AG08396 (cell line): ENCODE data around the gene ATXN2L.
"Not testable (repeated sequence)": the region's sequence is repeated elsewhere in the genome, so short reads cannot be mapped to it uniquely, and the experiment has no call there.

Source experiments
- DNase-seq: peaks from one replicate; pipeline ENCODE4 v3.0.0; 2012; ENCODE audit warnings: low spot score, mixed read lengths

The ATXN2L gene

DNA sequence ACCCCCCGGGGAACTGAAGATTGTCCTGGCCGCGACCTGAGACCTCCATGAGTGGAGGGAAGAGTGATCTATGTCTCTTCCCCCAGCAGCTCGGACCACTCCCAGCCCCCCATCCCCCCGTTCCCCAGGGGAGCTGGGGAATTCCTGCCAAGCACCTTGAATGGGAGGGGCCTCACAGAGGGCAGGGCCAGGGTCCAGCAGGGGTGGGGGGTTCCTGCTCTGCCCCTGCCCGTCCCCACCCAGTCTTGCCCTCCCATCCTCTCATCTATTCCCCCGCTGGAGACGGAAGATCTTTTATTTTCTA is 13.9 kb downstream of the ATXN2L start:
- DNase-seq = no peak

DNA sequence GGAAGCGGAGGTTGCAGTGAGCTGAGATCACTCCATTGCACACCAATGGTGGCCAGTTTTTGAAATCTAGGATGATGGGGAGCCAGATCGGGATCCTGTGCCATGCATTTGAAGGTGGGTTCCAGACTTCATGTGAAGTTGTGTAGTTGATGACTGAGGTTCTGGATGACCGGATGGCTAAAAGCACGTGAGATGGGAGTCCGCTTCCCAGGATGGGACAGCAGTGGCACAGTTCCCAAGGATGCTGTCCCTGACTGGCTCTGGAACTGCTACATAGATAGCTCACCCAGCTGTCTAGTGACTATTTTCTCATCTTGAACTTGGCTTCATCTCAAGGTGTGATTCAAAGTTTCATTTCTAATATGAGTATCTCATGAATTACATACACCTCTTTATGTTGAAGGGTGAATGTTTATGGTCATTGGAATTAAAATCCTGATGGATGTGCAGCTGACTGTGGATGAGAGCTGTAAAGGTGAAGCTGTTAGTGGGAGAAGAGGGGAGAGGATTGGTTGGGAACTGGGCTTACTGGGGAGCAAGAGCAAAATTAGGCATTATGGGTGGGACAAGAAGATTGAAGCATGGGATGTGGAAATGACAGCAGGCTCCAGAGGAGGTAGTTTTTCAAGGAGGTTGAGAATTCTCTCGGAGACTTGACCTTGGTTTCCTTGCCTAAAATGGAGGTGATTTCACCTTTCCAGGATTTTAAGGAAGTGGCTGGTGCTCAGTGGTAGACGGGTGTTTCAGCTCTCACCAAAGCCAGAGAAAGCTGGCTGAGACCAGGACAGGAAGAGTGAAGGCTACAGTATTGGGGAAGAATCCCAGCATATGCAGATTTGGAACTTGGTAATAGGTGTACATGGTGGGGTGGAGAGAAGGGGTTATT is 15.1 kb downstream of the ATXN2L start:
- no peak for DNase-seq

GRCh38 chr16:28838558-28838918 is 15.7 kb downstream of the ATXN2L start:
- no peak for DNase-seq

GRCh38 chr16:28839004-28839639 is 16.3 kb downstream of the ATXN2L start:
- no peak for DNase-seq

GRCh38 chr16:28839899-28840298 is 17.1 kb downstream of the ATXN2L start:
- no peak for DNase-seq

GRCh38 chr16:28842696-28843095 is 19.9 kb downstream of the ATXN2L start:
- DNase-seq = no peak

DNA sequence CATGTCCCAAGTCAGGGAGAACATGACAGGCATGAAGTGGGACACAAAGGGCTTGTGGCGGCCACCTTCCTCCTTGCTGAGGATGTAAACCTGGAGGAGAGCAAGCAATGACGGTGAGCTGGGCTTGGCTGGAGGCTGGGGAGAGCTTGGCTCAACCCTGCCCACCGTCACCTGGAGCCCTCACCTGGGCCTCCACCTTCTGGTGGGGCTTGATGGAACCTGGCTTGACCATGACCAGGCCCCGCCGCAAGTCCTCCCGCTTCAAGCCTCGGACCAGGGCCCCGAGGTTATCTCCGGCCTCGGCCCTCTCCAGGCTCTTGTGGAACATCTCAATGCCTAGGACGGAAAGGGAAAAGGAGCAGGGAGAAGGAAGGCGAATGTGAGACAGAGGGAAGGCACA is 21.0 kb downstream of the ATXN2L start:
- no peak for DNase-seq

DNA sequence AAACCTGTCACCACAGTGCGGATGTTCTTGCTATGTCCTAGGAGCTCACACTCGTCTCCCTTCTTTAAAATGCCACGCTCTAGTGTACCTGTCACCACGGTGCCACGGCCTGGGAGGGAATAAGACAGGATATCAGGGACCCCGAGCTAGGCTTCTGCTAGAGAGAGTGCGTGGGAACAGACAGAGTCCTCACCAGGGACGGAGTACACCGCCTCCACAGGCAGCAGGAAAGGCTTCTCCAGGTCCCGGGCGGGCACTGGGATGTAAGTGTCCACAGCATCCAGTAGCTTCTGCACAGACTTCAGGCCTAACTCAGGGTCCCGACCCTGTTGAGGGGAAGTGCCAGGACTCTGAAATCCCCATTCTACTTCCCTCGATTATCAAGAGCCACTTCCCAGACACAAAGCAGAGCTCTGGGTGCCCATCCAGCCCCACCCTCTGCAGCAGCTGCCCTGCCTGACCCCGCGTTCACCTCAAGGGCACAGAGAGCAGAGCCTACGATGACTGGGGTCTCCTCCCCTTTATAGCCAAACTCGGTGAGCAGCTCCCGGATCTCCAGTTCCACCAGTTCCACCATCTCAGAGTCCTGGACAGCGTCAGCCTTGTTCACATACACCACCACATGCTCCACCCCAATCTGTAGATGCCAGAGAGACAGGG is 21.6 kb downstream of the ATXN2L start:
- DNase-seq = no peak

DNA sequence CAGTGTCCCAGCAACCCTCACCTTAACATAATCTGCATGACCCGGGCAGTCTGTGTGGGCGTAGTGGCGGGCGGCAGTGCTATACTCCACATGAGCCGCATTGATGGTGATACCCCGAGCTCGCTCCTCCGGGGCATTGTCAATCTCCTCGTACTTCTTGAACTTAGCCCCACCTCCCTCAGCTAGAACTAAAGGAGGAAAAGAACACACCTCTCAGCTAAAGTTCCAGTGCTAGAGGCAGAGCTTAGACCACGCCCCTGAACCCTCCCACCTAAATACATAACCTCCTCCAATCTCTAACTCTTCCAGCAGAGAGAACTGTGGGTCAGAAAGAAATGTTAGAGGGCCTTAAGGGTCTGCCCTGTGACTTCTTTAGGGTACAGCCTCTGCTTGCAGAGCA is 22.5 kb downstream of the ATXN2L start:
- DNase-seq = peak; percentile 47

DNA sequence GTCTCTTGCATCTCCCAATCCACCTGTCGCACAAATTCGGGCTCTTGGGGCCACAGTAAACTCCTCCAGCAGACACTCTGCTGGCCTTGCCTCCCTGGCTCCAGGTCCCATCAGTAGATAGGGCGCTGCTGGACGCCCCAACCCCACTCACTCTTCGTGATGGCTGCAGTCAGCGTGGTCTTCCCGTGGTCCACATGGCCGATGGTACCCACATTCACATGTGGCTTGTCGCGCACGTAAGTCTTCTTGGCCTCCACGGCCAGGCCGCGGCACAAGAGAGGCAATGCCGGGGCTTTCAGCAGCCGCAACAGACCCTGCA is 22.9 kb downstream of the ATXN2L start:
- DNase-seq = no peak

GRCh38 chr16:28846080-28846932 is 23.5 kb downstream of the ATXN2L start, which contains the start of gene TUFM:
Gene TUFM (minus strand): TSS chr16:28846348. CDS start chr16:28846269, 79 bp downstream.
- DNase-seq = peak; percentile 97

- no peak for DNase-seq
Measured at GRCh38 chr16:28846933-28847273, 24.1 kb downstream of the ATXN2L start.

DNA sequence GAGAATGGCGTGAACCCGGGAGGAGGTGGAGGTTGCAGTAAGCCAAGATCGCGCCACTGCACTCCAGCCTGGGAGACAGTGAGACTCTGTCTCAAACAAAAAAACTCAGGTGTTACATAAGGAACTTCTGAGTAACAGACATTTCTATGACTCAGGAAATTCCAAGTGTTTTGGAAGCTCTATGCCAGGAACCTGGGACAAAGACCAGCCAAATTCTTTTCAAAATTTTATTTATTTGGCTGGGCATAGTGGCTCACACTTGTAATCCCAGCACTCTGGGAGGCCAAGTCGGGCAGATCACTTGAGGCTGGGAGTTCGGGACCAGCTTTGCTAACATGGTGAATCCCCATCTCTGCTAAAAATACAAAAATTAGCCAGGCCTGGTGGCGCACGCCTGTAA is 35.6 kb downstream of the ATXN2L start:
- no peak for DNase-seq

DNA sequence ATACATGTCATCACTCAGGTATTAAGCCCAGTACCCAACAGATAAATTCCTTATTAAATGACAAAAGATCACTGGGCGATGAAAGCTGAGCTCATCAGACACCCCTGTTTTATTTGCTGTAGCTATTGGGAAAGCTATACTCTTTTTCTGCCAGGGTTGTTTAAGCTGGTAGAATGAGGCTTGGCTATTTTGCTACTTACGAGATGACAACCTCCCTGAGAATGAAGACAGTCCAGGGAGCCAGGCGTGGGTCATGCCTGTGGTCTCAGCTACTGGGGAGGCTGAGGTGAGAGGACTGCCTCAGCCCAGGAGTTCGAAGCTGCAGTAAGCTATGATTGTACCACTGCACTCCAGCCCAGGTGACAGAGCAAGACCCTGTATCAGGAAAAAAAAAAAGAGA is 36.5 kb downstream of the ATXN2L start:
- no peak for DNase-seq

DNA sequence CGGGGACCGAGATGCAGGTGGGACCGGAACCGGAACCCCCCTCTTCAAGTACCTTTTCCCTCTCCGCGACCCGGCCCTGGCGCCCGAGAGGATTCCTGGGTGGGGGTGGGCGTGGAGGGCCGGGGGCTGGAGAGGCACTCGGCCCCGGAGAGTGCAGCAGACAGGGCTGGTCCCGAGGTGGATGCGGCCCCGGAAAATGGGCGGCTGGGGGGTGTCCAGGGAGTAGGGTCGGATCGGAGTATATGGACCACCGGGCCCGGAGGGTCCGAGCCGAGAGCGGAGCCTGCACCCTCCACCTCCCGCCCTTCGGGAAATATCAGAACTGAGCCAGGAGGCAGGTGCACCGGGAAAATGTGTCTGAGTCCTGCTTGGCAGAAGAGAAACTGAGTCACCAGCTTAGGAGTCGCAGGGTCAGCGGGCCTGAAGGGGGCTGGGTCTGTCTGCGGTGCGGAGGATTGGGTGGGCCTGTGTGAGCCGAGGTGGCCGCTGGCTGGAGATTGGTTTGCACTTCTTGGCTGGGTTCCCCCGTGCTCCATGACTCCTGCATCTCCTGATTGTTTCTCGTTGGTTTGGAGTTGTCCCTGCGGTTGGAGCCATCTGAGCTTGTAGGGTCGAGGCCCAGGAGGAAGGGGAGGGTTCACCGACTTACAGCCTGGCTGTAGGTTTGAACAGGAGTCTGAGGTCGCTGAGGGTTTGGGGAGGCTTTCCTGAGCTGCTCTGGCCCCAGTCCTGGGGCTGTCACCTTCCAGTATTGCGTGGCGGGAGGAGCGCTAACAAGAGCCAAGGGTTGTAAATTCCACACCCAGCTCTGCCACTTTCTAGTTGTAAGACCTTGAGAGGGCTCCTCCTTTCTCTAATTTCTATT is 41.4 kb downstream of the ATXN2L start:
- peak; percentile 74 for DNase-seq

DNA sequence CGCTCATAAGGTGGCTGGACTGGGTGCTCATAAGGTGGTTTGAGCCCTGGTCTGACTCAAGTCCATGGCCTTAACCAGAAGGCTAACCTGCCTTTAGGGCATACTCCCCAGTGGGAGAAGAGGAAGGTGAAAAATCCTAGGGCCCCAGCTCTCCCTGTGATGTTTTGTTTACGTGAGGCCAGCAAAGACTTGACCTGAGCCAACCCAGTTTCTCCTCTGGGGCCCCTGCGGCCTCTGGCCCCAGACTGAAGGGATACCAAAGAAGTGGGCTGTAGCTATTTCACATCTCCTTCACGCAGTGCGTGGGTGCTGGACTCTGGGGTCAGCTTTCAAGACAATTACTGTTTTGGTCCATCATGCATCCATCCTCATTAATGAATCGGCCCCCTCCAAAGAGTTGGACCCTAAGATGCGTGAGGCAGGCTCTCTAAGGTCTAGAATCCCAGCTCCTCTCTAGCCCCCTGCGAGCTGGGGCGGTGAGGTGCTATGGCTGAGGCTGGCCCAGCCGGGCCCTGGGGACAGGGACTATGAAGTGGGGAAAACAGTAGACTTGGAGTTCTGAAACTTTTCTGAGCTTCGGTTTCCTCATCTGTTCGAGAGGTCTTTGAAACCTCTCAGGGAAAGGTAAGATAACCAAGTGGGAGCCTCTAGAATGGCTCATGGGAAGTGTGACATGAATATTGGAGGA is 42.3 kb downstream of the ATXN2L start:
- no peak for DNase-seq

GRCh38 chr16:28865722-28866453 is 43.1 kb downstream of the ATXN2L start:
- no peak for DNase-seq

DNA sequence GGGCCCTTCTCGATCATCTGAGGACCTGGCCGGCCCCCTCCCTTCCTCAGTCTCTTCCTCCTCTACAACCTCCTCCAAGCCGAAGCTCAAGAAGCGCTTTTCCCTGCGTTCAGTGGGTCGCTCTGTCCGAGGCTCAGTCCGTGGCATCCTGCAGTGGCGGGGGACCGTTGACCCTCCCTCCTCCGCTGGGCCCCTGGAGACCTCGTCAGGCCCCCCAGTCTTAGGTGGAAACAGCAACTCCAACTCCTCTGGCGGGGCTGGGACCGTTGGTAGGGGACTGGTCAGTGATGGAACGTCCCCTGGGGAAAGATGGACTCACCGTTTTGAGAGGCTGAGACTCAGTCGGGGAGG is 43.6 kb downstream of the ATXN2L start:
- no peak for DNase-seq

DNA sequence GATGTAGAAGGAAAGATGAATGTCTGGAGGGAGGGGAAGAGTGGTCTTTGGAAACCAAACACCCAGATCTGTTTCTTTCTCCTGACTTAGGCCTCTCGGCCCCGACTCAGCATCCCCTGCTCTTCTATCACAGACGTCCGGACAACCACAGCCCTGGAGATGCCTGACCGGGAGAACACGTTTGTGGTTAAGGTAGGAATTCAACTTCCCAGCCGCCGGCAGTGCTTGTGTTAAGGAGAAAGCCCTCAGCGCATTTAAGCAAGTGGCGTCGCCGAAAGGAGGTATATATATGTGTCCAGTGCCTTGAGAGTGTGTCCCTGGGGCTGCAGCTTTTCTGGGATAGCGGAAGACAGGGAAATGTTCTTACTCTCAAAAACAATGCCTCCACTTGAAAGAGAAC is 44.4 kb downstream of the ATXN2L start:
- no peak for DNase-seq

DNA sequence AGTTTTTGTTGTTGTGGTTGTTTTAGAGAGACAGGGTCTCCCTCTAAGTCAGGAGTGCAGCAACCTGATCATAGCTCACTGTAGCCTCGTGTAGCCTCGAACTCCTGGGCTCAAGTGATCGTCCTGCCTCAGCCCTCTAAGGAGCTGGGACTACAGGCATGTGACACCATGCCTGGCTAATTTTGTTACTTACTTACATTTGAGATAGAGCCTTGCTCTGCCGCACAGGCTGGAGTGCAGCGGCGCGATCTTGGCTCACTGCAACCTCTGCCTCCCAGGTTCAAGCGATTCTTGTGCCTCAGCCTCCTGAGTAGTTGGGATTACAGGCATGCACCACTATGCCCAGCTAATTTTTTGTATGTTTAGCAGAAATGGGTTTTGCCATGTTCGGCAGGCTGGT is 44.8 kb downstream of the ATXN2L start:
- DNase-seq = not testable (repeated sequence)
